HL-60 (cell line): ENCODE results near the gene WDR7.

Experiments
- DNase-seq, 2 experiments: peaks; one replicate each; pipeline ENCODE4 v3.0.0-alpha.2; 2010 to 2020; ENCODE audit warnings: low read depth in 1 of 2, low spot score in 1 of 2
- H3K27ac ChIP-seq: fragments of 250-450 bp; sonication (Bioruptor Pico); replicated peaks from 2 replicates; pipeline ENCODE4 v1.5.1; 2020; ENCODE audit warnings: mild to moderate bottlenecking, moderate library complexity
- H3K27me3 ChIP-seq: fragments of 250-450 bp; sonication (Bioruptor Pico); 2 replicates; pipeline ENCODE4 v1.5.1; 2021; ENCODE audit warnings: mild to moderate bottlenecking, moderate library complexity; ENCODE audit not compliant: insufficient read depth, poor library complexity, severe bottlenecking
- H3K4me3 ChIP-seq: replicated peaks from 2 replicates; pipeline ENCODE4 v1.5.1; 2011; ENCODE audit warnings: mild to moderate bottlenecking, control low read depth, low read length; ENCODE audit not compliant: insufficient read depth
- GABPA ChIP-seq: IDR thresholded peaks from 2 replicates; pipeline ENCODE4 v1.6.1; 2012; ENCODE audit warnings: low read depth
- POLR2AphosphoS5 ChIP-seq: IDR thresholded peaks from 2 replicates; pipeline ENCODE4 v1.6.1; 2012; ENCODE audit warnings: low read depth
- REST ChIP-seq: IDR thresholded peaks from 2 replicates; pipeline ENCODE4 v1.6.1; 2012; ENCODE audit warnings: low read depth; ENCODE audit not compliant: insufficient replicate concordance
- SPI1 ChIP-seq: IDR thresholded peaks from 2 replicates; pipeline ENCODE4 v1.6.1; 2012; ENCODE audit warnings: low read depth, mild to moderate bottlenecking, borderline replicate concordance
- TF ChIP-seq, protein P1 (sequence below): IDR thresholded peaks from one replicate; pipeline ENCODE4 v1.5.1; 2011; ENCODE audit warnings: low read length, control low read depth, inconsistent platforms; ENCODE audit not compliant: insufficient read depth

WDR7 gene

DNA sequence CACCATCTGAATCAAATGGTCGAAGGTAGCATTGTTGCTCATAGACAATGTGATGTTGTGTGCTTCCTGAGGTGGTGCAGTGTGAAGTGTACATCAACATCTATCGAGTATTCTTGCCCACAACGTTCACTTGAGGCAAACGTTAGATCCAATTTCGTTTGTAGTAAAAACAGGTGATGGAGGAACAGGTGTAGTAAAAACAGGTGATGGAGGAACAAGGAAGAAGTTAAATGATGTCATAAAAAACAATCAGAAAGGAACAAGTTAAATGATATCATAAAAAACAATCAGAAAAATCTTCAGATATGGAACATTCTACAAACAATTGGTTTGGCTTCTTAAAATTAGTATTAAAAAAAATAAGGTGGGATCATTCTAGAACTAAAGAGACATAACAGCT is 11.3 kb downstream of the WDR7 start:
- no peak overlapping the region for H3K27ac ChIP-seq
- TF ChIP-seq, protein P1, sequence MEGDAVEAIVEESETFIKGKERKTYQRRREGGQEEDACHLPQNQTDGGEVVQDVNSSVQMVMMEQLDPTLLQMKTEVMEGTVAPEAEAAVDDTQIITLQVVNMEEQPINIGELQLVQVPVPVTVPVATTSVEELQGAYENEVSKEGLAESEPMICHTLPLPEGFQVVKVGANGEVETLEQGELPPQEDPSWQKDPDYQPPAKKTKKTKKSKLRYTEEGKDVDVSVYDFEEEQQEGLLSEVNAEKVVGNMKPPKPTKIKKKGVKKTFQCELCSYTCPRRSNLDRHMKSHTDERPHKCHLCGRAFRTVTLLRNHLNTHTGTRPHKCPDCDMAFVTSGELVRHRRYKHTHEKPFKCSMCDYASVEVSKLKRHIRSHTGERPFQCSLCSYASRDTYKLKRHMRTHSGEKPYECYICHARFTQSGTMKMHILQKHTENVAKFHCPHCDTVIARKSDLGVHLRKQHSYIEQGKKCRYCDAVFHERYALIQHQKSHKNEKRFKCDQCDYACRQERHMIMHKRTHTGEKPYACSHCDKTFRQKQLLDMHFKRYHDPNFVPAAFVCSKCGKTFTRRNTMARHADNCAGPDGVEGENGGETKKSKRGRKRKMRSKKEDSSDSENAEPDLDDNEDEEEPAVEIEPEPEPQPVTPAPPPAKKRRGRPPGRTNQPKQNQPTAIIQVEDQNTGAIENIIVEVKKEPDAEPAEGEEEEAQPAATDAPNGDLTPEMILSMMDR, result no peak
- TF ChIP-seq POLR2AphosphoS5 (no peak), GABPA (no peak), REST (no peak), SPI1 (no peak)

DNA sequence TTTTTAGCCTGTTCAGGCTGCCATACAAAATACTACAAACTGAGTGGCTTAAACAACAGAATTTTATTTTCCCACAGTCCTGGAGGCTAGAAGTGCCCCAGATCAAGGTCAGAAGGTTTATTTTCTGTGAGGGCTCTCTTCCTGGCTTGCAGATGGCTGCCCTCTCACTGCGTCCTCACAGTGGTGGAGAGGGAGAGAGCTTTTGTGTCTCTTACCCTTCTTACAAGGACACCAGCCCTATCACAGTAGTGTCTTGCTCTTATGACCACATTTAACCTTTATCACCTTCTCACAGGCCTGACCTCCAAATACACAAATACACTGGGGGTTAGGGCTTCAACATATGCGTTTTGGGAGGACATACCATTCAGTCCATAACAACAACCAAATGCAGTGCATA is 11.7 kb downstream of the WDR7 start:
- TF ChIP-seq, protein P1, result no peak
- no peak for TF ChIP-seq REST
- TF ChIP-seq POLR2AphosphoS5, result no peak
- TF ChIP-seq SPI1, result no peak
- TF ChIP-seq GABPA, result no peak
- Histone ChIP-seq H3K27me3 (no peaks in the 10 kb centered on the region), H3K4me3 (no peak overlapping the region), H3K27ac (no peak overlapping the region)
- DNase-seq, result no peak

More for the DNA sequence above, 11.3 kb downstream of the WDR7 start:
- H3K27me3 ChIP-seq, result no peaks in the 10 kb centered on the region
- no peak overlapping the region for H3K4me3 ChIP-seq
- DNase-seq, result no peak

DNA sequence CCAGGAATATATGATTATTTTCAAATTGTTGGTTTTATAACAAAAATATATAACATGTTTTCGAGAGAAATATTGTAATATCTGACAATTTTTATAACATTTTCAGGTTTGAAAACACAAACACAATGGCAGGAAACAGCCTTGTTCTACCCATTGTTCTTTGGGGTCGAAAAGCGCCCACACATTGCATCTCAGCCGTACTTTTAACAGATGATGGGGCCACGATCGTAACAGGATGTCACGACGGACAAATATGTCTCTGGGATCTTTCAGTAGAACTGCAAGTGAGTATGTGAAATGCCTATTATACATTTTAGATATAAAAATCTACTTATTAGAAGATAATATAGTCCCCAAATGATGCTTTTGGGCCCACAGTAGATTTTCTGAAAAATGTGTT is 21.2 kb downstream of the WDR7 start:
- Histone ChIP-seq H3K4me3 (no peak overlapping the region), H3K27me3 (no peaks in the 10 kb centered on the region), H3K27ac (no peak overlapping the region)
- TF ChIP-seq SPI1 (no peak), GABPA (no peak), REST (no peak), POLR2AphosphoS5 (no peak)
- TF ChIP-seq, protein P1, result no peak
- no peak for DNase-seq
